ENCODE measurements around the gene MPRIP. TPM values are rescaled to one million over a fixed set of nuclear protein-coding genes. Genes with fewer than 3 reads are reported as not detected.

Gene MPRIP
- total RNA-seq, 1 experiment from 2014 or later = 258 TPM

GRCh38 chr17:17090642-17091103, 48.4 kb downstream of the MPRIP start:
- no peak overlapping the region for H3K27ac ChIP-seq (ENCODE audit: low read depth, low read length)
- ChIA-PET RAD21 (ENCODE audit: low non-redundant PET in 1 of 2, low total read pairs in 2 of 2, uncharacterized antibody in 2 of 2, unreplicated experiment in 2 of 2) (no interaction called here), CTCF (no interaction called here), POLR2A (no interaction called here)
- H3K4me1 ChIP-seq (ENCODE audit: control insufficient read depth in 1 of 2, insufficient read depth in 2 of 2, low read length in 2 of 2) = peaks cover 8 to 31% of the 10 kb centered on the region in 2 experiments
- no peaks in the 10 kb centered on the region for H3K9me3 ChIP-seq (ENCODE audit: control insufficient read depth in 1 of 2, insufficient read depth in 1 of 2, low read depth in 1 of 2, low read length in 2 of 2)
- no TSS peak for BruUV-seq (replicated peaks)
- DNase-seq (ENCODE audit: low read depth, low spot score) = no peak
- no peak; the same call in 1 of the 2 replicates for ATAC-seq
- H3K9ac ChIP-seq (ENCODE audit: low read length) = no peak overlapping the region
- no peaks in the 10 kb centered on the region for H3K27me3 ChIP-seq (ENCODE audit: insufficient read depth, low read length)
- no peak overlapping the region for H3K4me3 ChIP-seq (replicated peaks in 1 of 2; ENCODE audit: low read depth in 1 of 2, low read length in 2 of 2)
- peaks cover 0 to 7% of the 10 kb centered on the region in 2 experiments; a peak in 1 of 4 replicates for H3K36me3 ChIP-seq (ENCODE audit: control insufficient read depth in 1 of 2, insufficient read depth in 2 of 2, low read length in 2 of 2)
- H4K20me1 ChIP-seq (ENCODE audit: insufficient read depth) = peaks cover 3% of the 10 kb centered on the region; the same call in 1 of the 2 replicates
- H2AFZ ChIP-seq (ENCODE audit: low read depth, low read length, poor library complexity, severe bottlenecking) = no peak overlapping the region
- H3K9me2 ChIP-seq (ENCODE audit: insufficient read depth) = no peaks in the 10 kb centered on the region
- peaks cover 98% of the 10 kb centered on the region for H3K79me2 ChIP-seq (ENCODE audit: insufficient read depth, low read length)
- intact Hi-C loops (cut with micrococcal nuclease) = no loop called here
- TF ChIP-seq ZFX (IDR thresholded peaks at IDR 0.05) = no peak
- no peak for TF ChIP-seq SRF (IDR thresholded peaks at IDR 0.05; ENCODE audit: low read depth)
- no peak for TF ChIP-seq JUND (IDR thresholded peaks at IDR 0.05)
- no peak for TF ChIP-seq POLR2AphosphoS5 (IDR thresholded peaks at IDR 0.05; ENCODE audit: low read depth, low read length)
- no peak for TF ChIP-seq RAD21 (IDR thresholded peaks at IDR 0.05; ENCODE audit: low read depth)
- TF ChIP-seq SIN3A (IDR thresholded peaks at IDR 0.05; ENCODE audit: low read depth) = no peak
- TF ChIP-seq CEBPB (IDR thresholded peaks at IDR 0.05; ENCODE audit: low read depth) = no peak
- TF ChIP-seq ZBTB33 (IDR thresholded peaks at IDR 0.05; ENCODE audit: extremely low read depth, insufficient replicate concordance, low read length) = no peak
- TF ChIP-seq ATF3 (IDR thresholded peaks at IDR 0.05) = no peak
- TF ChIP-seq EGR1 (IDR thresholded peaks at IDR 0.05; ENCODE audit: low read depth) = no peak
- TF ChIP-seq MAX (IDR thresholded peaks at IDR 0.05) = no peak
- no peak for TF ChIP-seq ZNF274 (IDR thresholded peaks at IDR 0.05; ENCODE audit: low read depth, low read length)
- TF ChIP-seq FOSL1 (IDR thresholded peaks at IDR 0.05; ENCODE audit: low read depth) = no peak
- no peak for TF ChIP-seq ELF1 (IDR thresholded peaks at IDR 0.05; ENCODE audit: borderline replicate concordance, low read depth)
- no peak for TF ChIP-seq POLR2A (IDR thresholded peaks at IDR 0.05; ENCODE audit: borderline replicate concordance, extremely low read depth, insufficient read depth, insufficient read length)
- no peak for TF ChIP-seq CBX3 (IDR thresholded peaks at IDR 0.05; ENCODE audit: low read depth)
- TF ChIP-seq YY1 (IDR thresholded peaks at IDR 0.05; ENCODE audit: extremely low read depth, insufficient replicate concordance, low read depth, low read length) = no peak
- H3K4me2 ChIP-seq (ENCODE audit: low read length) = no peak overlapping the region
